Measurements from ENCODE around the gene FRYL.
"Not testable (repeated sequence)": the region's sequence is repeated elsewhere in the genome, so short reads cannot be mapped to it uniquely, and the experiment has no call there.

Gene FRYL

DNA sequence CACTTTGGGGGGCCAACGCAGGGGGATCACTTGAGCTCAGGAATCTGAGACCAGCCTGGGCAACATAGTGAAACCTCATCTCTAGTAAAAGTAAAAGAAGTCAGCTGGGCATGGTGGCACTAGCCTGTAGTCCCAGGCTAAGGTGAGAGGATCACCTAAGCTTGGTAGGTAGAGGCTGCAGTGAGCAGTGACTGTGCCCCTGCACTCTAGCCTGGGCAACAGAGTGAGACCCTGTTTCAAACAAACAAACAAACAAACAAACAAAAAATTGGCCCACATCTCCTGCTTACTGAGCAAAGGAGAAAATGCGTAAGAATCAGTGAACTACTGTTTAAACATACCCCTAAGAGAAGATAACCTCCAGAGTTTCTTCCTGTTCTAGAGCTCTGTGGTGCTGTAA is 85.3 kb downstream of the FRYL start:
- DNase-seq (ENCODE audit: low spot score) = no peak

DNA sequence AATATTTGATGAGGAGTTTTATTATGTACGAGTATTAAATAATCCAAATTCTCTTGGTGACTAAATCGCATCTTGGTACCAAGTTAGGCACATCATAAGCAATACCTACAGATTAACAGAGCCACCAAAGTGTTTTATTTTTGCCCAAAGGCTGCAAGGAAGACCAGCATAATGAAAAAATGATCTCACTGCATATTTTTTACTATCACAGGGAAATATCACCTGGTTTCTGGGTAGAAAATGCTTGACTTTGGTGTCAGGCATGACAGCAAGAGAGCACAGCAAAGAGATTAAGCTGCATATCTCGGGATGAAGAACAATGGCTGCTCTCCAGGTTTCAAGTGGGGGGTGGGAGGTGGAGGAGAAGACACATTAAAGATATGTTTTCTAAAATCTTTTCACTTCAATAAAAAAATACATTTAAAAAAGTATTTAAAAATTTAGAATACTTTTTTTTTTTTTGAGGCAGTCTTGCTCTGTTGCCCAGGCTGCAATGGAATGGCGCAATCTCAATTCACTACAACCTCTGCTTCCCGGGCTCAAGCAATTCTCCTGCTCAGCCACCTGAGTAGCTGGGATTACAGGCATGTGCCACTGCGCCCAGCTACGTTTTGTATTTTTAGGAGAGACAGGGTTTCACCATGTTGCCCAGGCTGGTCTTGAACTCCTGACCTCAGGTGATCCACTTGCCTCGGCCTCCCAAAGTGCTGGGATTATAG is 86.1 kb downstream of the FRYL start:
- no peak for DNase-seq (ENCODE audit: low spot score)

GRCh38 chr4:48692897-48693296 is 87.2 kb downstream of the FRYL start:
- DNase-seq (ENCODE audit: low spot score) = no peak

DNA sequence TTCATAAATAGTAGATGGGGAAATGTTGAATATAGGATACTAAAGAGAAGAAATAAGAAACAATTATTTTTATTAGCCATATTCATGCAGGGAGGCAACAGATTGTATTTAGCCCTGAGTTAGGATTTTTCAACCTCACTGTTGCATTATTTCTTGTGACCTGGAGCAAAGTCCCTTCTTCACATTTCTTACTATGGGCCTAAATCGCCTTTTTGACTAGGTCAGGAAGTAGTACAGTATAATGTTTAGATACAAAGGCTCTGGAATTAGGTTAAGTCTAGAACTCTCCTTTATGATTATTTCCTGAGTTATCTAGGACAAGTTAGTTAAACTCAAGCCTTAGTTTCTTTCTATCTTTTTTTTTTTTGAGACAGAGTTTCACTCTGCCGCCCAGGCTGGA is 88.0 kb downstream of the FRYL start:
- DNase-seq (ENCODE audit: low spot score) = no peak

DNA sequence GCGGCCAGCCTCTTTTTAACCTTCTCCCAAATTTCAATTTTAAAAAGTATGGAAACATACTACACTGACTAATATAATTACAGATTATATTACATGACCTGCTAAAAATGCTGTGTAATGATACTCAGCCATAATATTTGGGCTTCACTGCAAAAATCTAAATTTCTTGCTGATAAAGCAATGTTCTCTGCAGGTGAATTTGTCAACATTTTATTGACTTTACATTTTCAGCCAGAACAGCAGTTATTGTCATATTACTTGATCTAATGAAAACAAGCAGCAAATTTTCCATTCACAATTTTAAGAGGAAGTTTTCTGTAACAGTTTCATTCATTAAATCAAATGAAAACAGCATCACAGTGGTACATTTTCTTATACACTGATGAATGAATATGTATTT is 91.1 kb downstream of the FRYL start:
- no peak for DNase-seq (ENCODE audit: low spot score)

GRCh38 chr4:48687313-48688051 is 92.6 kb downstream of the FRYL start:
- DNase-seq (ENCODE audit: low spot score) = no peak

- no peak for DNase-seq (ENCODE audit: low spot score)
Observed at GRCh38 chr4:48686369-48686768, 93.7 kb downstream of the FRYL start.

GRCh38 chr4:48683784-48684666 is 96.1 kb downstream of the FRYL start:
- DNase-seq (ENCODE audit: low spot score) = no peak

GRCh38 chr4:48682870-48683269 is 97.2 kb downstream of the FRYL start:
- DNase-seq (ENCODE audit: low spot score) = not testable (repeated sequence)

DNA sequence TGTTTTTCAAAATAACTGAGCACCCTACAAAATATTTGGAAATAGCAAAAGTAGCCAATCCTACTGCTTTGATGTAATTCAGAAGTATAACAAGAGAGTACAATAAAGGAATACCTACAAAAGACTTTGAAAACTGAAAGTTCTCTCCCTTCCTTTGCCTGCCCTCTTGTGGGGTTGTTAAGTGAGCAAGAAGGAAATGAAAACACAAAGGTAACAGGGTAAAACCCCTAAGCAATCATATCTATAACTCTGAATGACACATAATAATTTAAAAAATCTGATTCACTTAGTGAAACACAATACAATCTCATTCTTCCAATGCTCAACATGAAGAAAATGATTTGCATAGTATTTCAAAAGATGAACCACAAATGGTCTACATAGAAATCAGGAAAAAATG is 98.2 kb downstream of the FRYL start:
- no peak for DNase-seq (ENCODE audit: low spot score)

GRCh38 chr4:48680848-48681568 is 99.1 kb downstream of the FRYL start:
- no peak for DNase-seq (ENCODE audit: low spot score)

DNA sequence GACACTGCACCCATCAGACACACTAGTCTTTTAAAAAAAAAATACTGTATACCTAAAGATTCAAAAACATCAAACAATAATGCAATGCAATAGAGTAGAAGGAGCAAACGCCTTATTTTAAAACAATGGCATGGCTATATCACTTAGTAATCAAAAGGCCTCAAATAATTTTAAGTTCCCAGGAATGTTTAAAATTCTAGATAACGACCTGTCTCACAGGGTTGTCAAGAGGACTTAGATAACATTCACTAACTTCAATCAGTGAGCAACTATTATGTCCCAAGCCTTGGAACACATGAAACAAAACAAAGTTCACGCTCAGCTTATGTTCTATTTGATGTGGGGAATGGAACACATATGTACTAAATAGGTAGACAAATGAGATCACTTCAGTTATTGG is 106.5 kb downstream of the FRYL start:
- no peak for DNase-seq (ENCODE audit: low spot score)

DNA sequence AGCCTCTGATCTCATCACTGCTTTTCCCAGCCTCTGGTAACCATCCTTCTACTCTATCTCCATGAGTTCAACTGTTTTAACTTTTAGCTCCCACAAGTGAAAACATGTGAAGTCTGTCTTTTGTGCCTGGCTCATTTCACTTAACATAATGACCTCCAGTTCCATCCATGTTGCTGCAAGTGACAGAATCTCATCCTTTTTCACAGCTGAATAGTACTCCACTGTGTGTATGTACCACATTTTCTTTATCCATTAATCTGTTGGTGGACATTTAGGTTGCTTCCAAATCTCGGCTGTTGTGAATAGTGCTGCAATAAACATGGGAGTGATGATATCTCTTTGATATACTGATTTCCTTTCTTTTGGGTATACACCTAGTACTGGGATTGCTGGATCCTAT is 109.5 kb downstream of the FRYL start:
- DNase-seq (ENCODE audit: low spot score) = no peak

GRCh38 chr4:48669086-48669485 is 111.0 kb downstream of the FRYL start:
- no peak for DNase-seq (ENCODE audit: low spot score)

GRCh38 chr4:48668254-48669017 is 111.6 kb downstream of the FRYL start:
- DNase-seq (ENCODE audit: low spot score) = no peak

- no peak for DNase-seq (ENCODE audit: low spot score)
Observed at GRCh38 chr4:48667148-48667547, 112.9 kb downstream of the FRYL start.

DNA sequence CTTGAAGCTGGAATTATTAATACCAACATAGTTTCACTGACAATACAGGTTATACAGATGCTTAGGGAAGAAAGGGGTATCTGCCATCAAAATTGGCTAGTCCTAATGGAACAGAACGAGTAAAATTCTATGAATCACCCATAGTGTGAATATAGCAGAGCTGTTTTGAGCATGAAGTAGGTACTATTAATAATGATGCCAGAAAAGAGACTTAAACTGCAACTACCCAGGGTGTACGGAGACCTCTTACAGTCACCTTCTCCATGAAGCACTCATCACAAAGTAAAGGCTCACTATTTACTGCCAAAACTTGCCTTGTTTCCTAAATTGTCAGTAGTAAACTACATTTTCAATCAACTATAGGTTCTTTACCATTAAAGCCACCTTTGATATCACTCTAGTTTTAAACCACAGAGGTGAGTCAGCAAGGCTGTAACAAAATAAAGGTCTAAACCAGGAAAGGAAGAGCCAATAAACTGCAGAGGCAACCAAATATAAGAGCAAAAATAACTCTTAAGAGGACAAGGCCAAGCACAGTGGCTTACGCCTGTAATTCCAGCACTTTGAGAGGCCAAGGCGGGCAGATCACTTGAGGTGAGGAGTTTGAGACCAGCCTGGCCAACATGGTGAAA is 114.4 kb downstream of the FRYL start:
- DNase-seq (ENCODE audit: low spot score) = no peak

DNA sequence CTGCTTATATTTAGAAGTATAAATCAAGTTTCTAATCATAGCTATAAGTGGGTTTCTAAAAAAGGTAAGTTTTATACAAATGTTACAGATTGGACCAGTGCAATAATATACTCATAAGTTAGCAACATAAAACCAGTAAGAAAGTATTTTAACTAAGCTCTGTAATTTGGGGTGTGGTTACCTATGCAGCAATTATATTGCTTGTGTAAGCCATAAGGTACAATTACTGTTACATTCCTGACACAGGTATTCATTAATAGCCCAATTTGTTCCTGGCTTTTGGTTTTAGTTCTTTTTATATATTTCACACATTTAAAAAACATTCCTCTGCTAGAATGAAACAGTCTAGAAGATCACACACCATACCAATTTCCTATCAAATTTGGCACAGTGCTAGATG is 115.1 kb downstream of the FRYL start:
- no peak for DNase-seq (ENCODE audit: low spot score)

DNA sequence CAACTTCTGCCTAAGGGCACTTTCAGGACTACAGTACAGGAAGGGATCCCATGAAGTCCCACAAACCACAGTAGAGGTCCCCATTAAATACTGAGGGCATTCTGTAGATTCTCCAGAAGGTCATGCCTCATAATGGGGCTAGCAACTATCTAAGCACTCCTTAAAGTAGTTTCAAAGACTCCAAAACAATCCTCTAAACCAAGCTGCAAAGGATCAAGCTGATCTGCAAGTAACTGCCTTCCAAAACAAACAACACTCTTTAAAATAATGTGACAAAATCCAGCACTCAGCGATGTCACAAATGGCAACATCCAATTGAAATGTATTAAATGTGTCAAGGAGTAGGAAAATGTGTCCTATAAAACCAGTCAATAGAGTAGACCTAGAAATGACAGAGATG is 118.7 kb downstream of the FRYL start:
- no peak for DNase-seq (ENCODE audit: low spot score)

- no peak for DNase-seq (ENCODE audit: low spot score)
Observed at GRCh38 chr4:48660347-48660746, 119.7 kb downstream of the FRYL start.
